Choroid plexus epithelial cell (primary cell): ENCODE data around the gene SH3RF1.
"Not testable (repeated sequence)": the region's sequence is repeated elsewhere in the genome, so short reads cannot be mapped to it uniquely, and the experiment has no call there.

ENCODE experiments used
- DNase-seq: peaks from one replicate; pipeline ENCODE4 v3.0.0-alpha.2; 2010; ENCODE audit warnings: low read depth
- H3K4me3 ChIP-seq: 2 replicates; pipeline ENCODE4 v1.5.1; 2011; ENCODE audit warnings: low read depth, mild to moderate bottlenecking, control low read depth, low read length, moderate library complexity
- CTCF ChIP-seq: conservative IDR thresholded peaks from 2 replicates; pipeline ENCODE4 v1.5.1; 2011; ENCODE audit warnings: low read depth, mild to moderate bottlenecking, control low read depth, inconsistent platforms, low read length, moderate library complexity

Gene SH3RF1

GRCh38 chr4:169179609-169180521 is 90.9 kb downstream of the SH3RF1 start:
- no peak for TF ChIP-seq CTCF
- peak; percentile 56 for DNase-seq
- H3K4me3 ChIP-seq, result peak overlapping the region; percentile 29

- DNase-seq, H3K4me3 ChIP-seq: not testable (repeated sequence)
Observed at GRCh38 chr4:169178092-169178491, 92.7 kb downstream of the SH3RF1 start.

- DNase-seq, result no peak
- no peak for TF ChIP-seq CTCF
- H3K4me3 ChIP-seq, result no peak overlapping the region
Observed at GRCh38 chr4:169175476-169175875, 95.3 kb downstream of the SH3RF1 start.

GRCh38 chr4:169175035-169175434 is 95.7 kb downstream of the SH3RF1 start:
- no peak for TF ChIP-seq CTCF
- no peak overlapping the region for H3K4me3 ChIP-seq
- DNase-seq, result no peak

- no peak for DNase-seq
- TF ChIP-seq CTCF, result no peak
- no peak overlapping the region for H3K4me3 ChIP-seq
Observed at GRCh38 chr4:169174247-169174646, 96.5 kb downstream of the SH3RF1 start.

- no peak for DNase-seq
- no peak for TF ChIP-seq CTCF
- no peak overlapping the region for H3K4me3 ChIP-seq
Observed at GRCh38 chr4:169167957-169168858, 102.5 kb downstream of the SH3RF1 start.

GRCh38 chr4:169164669-169165415 is 105.9 kb downstream of the SH3RF1 start:
- DNase-seq, result peak; percentile 37
- TF ChIP-seq CTCF, result no peak
- H3K4me3 ChIP-seq, result no peak overlapping the region
